GM10847 (cell line): Measurements from ENCODE around the gene OVAAL.

ENCODE experiments used
- POLR2A ChIP-seq: IDR thresholded peaks from 2 replicates; pipeline ENCODE4 v1.6.1; 2011; ENCODE audit not compliant: insufficient read length; ENCODE audit errors: extremely low read depth

The OVAAL gene

DNA sequence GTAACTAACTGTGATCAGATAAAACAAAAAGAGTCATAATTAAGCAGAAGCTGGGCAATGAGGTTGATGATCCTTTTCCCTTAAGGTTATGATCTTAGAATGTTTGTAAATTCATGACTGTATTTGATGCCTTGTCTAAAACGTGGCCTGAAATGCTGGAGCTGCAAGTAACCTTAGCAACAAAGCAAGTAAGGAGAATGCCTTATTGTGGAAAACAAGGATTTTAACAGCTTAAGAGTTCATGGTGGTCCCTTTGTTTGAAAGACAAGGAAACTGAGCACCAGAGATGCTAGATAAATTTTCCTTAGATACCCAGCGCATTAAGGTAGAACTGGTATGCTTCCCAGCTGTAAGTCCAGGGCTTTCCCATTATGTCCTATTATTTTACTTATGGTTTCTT, 47.4 kb downstream of the OVAAL start:
- no peak for TF ChIP-seq POLR2A

DNA sequence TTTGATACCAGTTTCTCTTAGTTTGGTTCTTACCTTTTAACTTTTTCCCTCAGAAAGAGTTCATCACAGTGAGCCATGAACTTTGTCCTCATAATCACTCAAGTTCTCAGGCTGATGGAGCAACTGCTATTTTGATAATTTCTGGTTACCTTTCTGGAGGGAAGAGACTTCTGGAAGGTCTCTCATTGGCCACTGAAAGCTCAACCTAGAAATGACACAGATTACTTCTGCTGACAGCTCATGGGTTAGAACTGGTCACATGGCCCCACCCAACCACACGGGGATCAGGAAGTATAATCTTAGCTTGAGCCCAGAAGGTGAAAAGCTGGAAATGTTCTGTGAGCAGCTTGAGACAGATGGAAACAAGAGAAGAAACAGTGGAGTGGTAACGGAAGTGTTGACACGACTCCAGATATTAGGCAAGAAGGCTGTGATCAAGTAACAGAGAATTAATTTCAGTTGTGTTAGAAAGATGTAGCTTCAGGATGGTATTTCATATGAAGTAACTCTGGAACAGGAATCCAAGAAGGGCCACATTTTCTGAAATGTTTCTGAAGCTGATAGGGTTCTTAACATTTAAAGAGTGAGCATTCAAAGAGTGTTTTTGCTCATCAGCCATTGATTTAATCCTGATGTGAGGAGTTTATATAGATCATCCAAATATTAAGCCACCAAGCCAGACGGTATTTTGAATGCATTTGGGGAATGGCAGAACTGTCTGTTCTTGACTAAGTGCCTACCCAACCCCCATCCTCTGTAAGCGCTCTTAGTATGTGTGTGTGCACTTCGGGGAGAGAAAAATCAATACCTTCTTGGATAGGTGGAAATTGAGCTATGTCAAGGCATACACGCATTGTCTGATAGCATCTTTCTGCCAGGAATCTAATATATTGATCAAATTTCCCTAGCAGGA, 51.1 kb downstream of the OVAAL start:
- no peak for TF ChIP-seq POLR2A

DNA sequence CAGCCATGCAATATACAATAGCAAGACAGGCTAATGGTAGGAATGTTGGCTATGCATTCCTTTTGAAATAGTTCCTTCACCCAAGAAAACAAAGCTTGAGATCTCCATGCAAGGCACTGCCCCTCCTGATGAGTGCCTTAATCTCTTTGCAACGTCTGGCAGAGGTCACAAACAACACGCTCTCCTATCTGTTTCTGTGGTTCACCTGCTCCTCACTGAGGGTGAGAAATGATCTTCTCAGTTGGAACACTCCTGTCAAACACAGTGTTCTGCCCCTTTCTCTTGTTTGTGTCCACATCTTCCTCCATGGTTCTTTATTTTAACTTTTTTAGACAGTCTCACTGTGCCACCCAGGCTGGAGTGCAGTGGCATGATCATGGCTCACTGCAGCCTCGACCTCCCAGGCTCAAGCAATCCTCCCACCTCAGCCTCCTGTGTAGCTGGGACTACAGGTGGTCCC, 51.8 kb downstream of the OVAAL start:
- TF ChIP-seq POLR2A = no peak

- TF ChIP-seq POLR2A = no peak
Measured at GRCh38 chr1:180611016-180611930, 52.5 kb downstream of the OVAAL start.

DNA sequence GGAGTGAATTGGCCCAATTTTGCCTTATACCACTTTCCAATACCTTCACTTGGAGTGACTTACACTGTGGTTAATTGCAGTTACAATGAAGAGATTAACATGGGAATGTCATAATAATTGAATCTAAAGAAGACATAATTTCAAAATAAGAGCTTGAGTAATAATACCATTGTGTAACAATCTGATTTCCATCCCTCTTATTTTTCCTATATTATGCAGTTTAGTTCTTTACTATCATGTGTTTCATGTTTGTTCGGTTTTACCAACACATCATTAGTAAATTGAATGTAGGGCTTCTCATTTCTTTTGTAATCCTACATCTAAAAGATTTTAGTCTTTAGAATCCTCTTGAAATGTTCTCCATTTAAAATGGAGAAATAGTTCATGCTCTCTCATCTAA, 53.9 kb downstream of the OVAAL start:
- no peak for TF ChIP-seq POLR2A

DNA sequence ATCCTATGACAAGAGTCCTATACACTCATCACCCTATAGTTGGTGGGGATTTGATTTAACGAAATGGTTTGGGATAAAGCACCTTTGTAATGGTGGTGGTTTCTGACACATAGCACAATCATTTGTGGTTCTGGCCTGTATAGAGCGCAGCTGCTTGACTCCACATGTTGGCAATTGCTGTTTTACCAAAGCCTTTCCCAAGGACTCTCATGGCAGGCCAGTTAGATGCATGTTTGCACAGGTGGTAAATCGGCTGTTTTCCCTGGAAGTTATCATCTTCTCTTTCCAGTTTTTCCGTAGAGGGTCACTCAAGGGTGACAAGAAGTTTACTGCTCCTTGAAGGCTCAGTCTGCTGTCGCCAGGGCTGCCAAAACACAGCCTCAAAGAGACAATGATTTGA, 56.0 kb downstream of the OVAAL start:
- no peak for TF ChIP-seq POLR2A

- no peak for TF ChIP-seq POLR2A
Measured at GRCh38 chr1:180615493-180616290, 56.9 kb downstream of the OVAAL start.
